Cardiac fibroblast (primary cell): ENCODE data around the gene TNIK.
A peak's percentile ranks its signal among the peaks of the same experiment; 100 is the strongest.

Experiments
- DNase-seq, 2 donors: peaks; one replicate each; pipeline versions ENCODE4 v3.0.0 to v3.0.0-alpha.2; 2010; ENCODE audit warnings: low read depth in 2 of 2
- H3K4me3 ChIP-seq, 2 donors: replicated peaks in 1 of 2; 1 replicate in 1 of 2; 2 replicates in 1 of 2; pipeline ENCODE4 v1.5.1; 2011; ENCODE audit warnings: low read depth in 2 of 2, low read length in 2 of 2, mild to moderate bottlenecking in 2 of 2, moderate library complexity in 1 of 2
- CTCF ChIP-seq: IDR thresholded peaks from one replicate; pipeline ENCODE4 v1.5.1; 2011; ENCODE audit warnings: low read depth, mild to moderate bottlenecking, low read length, inconsistent platforms

Gene TNIK

GRCh38 chr3:171330938-171331337 lies 129.3 kb downstream of the TNIK start:
- no peak for TF ChIP-seq CTCF

GRCh38 chr3:171329746-171330145 lies 130.5 kb downstream of the TNIK start:
- DNase-seq: no peak
- TF ChIP-seq CTCF: no peak
- H3K4me3 ChIP-seq: no peak overlapping the region

More at GRCh38 chr3:171330938-171331337, 129.3 kb downstream of the TNIK start:
- DNase-seq: no peak
- no peak overlapping the region for H3K4me3 ChIP-seq

- DNase-seq: peak; percentile 41 to 49
- no peak for TF ChIP-seq CTCF
- no peak overlapping the region for H3K4me3 ChIP-seq
Observed at GRCh38 chr3:171328419-171329082, 131.7 kb downstream of the TNIK start.

GRCh38 chr3:171327441-171328174 lies 132.6 kb downstream of the TNIK start:
- no peak for DNase-seq
- H3K4me3 ChIP-seq: no peak overlapping the region
- TF ChIP-seq CTCF: no peak

- TF ChIP-seq CTCF: no peak
- no peak for DNase-seq
- no peak overlapping the region for H3K4me3 ChIP-seq
Observed at GRCh38 chr3:171326717-171327440, 133.3 kb downstream of the TNIK start.

- peak; percentile 36 to 84 for DNase-seq
- H3K4me3 ChIP-seq: no peak overlapping the region
- no peak for TF ChIP-seq CTCF
Observed at GRCh38 chr3:171323938-171324536, 136.2 kb downstream of the TNIK start.
